HG03045 (cell line): ENCODE measurements around the gene DUSP16.
"Not testable (repeated sequence)": the region's sequence is repeated elsewhere in the genome, so short reads cannot be mapped to it uniquely, and the experiment has no call there.

ENCODE experiments used
- ATAC-seq: cut with Tn5 transposase; IDR thresholded peaks from one replicate; pipeline ENCODE4 v1.9.1; 2021; ENCODE audit warnings: mild to moderate bottlenecking, moderate library complexity; ENCODE audit not compliant: unreplicated experiment

The DUSP16 gene

GRCh38 chr12:12502130-12502814, 60.4 kb downstream of the DUSP16 start:
- not testable (repeated sequence) for ATAC-seq

DNA sequence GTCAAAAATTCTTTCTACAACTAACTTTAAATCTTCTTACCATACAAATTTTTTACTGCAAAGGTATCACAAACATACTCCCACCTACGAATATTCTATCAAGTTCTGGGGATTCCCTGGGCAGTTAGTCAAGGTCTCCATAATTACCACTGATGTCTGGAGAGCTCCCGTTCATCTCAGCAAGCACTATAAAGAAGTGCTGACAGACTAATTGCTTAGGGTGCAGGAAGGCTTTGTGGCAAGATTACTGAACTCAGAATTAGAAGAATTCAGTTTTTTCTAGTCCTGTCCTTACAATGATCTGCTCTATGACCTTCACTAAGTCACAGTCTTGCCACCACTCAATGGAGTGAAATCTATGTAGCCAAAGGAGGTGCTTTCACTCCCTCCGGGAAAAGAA, 61.5 kb downstream of the DUSP16 start:
- no peak for ATAC-seq

- no peak for ATAC-seq
Observed at GRCh38 chr12:12499909-12500604, 62.6 kb downstream of the DUSP16 start.

DNA sequence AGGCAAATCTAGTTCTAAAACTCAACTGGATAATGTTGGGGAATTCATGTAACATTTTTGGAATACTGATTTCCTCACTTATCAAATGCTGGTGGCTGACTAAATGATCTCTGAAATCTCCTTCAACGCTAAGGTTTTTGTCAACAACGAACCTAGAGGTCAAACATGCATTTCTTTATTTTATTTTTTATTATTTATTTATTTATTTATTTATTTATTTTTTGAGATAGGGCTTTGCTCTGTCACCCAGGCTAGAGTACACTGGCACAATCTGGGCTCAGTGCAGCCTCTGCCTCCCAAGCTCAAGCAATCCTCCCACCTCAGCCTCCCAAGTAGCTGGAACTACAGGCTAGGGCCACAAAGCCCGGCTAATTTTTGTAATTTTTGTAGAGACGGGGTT, 64.5 kb downstream of the DUSP16 start:
- ATAC-seq, result no peak

DNA sequence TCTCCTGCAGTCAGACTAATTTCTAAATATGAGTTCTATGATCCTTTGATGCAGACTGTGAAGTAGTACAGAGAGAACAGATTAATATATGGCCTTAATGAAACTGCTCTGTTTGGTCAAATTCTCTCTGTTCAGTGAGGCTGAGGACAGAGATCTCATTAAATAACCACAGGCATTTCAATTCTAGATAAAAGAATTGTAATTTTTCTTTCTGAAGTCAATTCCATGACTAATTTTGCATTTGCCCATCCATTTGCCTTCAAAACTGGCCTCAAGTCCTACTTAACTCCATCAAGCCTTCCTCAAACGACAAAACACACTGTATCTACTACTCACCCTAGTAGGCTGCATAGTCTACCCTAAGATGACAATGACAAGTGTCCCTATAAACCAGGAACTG, 67.1 kb downstream of the DUSP16 start:
- no peak for ATAC-seq

DNA sequence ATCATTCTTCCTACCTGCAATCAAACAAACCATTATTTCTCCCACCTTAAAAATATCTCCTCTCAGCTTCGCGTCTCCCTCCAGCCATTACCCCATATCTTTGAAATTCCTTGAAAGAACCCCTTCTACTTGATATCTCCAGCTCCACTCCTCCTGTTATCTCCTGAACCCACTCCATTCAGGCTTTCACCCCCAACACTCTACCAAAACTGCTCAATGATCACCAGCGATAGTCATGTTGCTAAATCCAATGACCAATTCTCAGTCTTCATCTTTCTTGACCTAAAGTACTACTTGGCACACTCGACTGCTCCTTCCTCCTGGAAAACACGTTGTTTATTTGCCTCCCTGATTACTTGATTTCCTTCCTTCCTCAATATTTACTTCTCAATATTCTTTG, 70.1 kb downstream of the DUSP16 start:
- ATAC-seq, result no peak

- no peak for ATAC-seq
Observed at GRCh38 chr12:12491606-12492005, 71.1 kb downstream of the DUSP16 start.

DNA sequence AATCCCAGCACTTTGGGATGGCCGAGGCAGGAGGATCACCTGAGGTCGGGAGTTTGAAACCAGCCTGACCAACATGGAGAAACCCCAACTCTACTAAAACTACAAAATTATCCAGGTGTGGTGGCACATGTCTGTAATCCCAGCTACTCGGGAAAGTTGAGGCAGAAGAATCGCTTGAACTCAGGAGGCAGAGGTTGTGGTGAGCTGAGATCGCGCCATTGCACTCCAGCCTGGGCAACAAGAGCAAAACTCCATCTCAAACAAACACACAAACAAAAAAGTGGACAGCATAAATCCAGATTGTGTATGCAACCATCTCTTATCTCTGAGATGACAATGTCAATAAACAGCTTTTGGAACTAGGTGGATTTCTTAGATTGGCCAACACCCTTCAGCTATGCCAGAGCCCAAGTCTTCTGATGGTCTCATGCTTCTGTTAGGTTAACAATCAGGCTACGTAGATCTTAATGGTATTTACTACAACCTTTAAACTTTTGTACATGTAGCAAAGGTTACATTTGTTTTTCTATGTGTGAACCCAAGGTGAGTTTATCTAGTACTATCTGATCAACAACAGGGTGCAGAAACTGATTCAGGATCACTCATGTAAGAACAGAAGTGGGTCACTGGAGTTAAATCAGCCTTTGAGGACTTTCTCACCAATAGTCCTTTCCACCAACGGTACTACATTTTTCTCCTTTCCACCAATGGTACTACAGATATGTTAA, 73.7 kb downstream of the DUSP16 start:
- no peak for ATAC-seq

DNA sequence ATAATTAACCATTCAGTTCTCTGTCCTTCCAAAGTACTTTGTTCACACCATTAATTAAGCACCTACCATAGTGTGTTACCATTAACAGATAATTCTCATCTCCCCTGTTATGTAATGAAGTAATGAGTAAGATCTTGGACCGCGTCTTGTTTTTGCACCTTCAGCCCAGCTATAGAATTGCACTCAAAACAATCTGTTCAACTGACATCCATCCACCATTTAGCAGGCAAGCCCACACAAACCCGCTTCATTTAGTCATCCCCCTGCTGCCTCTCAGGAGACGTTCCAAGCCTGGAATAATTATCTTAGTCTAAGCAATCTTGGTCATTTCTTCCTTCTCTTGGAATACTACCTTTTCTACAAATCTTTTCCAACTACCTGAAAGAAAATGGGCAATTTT, 74.4 kb downstream of the DUSP16 start:
- ATAC-seq, result no peak

DNA sequence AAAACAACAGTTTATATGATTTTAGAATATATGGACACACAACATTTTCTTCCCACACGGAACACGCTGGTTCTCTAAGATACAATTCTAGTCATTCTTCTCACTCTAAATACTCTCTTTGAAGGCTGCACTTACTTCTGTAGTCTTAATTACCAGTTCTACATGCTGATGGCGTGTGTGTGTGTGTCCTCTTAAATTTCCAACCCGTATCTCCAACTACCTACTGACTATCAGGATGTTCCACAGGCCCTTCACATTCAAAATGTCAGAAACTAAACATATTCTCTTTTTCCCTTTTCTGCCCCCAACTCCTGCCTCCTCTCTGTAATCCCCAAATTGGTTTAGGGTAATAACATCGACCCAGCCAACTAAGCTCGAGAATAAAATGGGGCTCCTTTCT, 75.2 kb downstream of the DUSP16 start:
- no peak for ATAC-seq

GRCh38 chr12:12486661-12487240, 75.9 kb downstream of the DUSP16 start:
- no peak for ATAC-seq

GRCh38 chr12:12483438-12483837, 79.2 kb downstream of the DUSP16 start:
- no peak for ATAC-seq

DNA sequence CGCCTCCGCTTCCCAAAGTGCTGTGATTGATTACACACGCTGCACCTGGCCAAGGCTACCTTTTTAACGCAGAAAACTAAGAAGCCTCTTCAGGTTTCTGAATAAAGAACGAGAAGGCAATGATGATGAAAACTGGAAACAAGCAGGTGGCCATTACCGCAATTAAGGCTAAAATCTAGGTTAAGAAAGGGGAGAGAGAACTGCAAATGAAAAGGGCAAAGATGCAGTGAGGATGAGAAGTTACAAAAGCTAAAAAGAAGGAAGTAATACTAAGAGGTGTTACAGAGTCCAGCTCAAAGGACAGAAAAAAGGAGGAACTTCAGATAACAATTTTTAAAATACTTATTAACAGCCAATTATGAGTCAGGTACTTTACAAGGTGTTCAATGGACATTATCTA, 79.7 kb downstream of the DUSP16 start:
- no peak for ATAC-seq

GRCh38 chr12:12482150-12482761, 80.4 kb downstream of the DUSP16 start:
- ATAC-seq, result no peak

DNA sequence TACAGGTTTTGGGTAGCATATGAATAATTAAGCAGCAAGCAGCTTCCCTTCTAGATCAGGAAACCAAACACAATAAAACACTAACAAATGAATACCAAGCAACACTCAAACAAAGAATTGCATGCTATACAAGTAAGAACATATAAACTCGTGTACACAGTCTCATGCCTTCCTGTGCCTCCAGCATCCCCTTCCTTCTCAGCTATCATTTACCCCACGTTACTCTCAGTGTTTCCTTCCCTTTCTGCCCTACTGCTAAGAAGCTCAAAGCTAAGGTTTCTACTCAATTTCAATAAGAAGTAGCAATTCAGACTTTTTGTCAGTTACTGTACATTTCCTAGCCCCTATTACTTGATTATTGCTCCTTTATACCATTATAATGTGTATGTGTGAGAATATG, 81.0 kb downstream of the DUSP16 start:
- ATAC-seq, result no peak

GRCh38 chr12:12480074-12480473, 82.6 kb downstream of the DUSP16 start:
- no peak for ATAC-seq

- ATAC-seq, result no peak
Observed at GRCh38 chr12:12477532-12477890, 85.2 kb downstream of the DUSP16 start.

GRCh38 chr12:12476857-12477531, 85.7 kb downstream of the DUSP16 start:
- no peak for ATAC-seq

- ATAC-seq, result no peak
Observed at GRCh38 chr12:12474931-12475795, 87.5 kb downstream of the DUSP16 start.

DNA sequence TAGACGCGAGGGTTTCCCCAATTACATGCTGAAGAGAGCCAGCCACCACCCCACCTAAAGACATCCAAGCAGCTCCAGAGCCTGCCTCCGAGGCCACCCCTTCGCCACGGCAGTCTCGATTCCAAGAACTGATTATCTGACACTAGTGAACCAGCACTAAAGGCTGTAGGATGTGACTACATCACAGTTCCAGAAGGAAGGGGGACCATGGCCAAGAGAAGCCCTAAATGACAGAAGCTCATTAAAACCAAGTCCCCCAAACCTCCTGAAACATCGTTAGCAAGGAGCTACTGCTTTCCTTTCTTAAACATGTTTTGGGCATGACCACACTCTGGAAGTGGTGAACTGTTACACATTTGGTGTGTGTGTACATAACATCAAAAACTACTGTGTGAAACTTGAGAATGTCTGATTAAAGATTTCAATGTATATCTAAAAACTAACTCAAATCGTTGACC, 88.2 kb downstream of the DUSP16 start:
- no peak for ATAC-seq
